Loucy (cell line): ENCODE measurements around the gene PLPP4.

Experiments used
- EZH2phosphoT487 ChIP-seq: fragments of 200-600 bp; IDR thresholded peaks from 2 replicates; pipeline ENCODE4 v1.6.1; 2018; ENCODE audit warnings: antibody characterized with exemption, mild to moderate bottlenecking, moderate library complexity, borderline replicate concordance
- TF ChIP-seq, protein P1 (sequence below): fragments of 200-600 bp; sonication (generic); conservative IDR thresholded peaks from 2 replicates; pipeline ENCODE4 v1.5.1; 2014; ENCODE audit warnings: mild to moderate bottlenecking, antibody characterized with exemption, low read length

DNA sequence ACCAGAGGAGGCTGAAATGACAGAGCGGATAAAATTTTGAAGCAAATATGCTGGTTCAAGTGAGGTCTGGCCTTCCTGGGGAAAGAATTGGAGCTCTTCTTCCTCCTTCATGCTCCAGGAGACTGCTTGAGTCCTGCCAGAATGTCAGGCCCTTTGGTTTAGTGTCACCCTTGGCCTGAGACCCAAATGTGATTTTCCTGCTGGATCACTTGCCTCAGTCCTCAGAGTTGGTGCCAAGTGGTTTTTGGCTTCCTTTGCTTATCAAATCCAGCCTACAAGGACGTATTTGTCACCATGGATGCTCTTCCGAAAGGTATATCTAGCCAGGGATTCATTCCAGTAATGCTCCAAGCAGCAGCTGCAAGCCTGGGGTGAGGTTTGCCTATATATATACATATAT is 118.4 kb downstream of the PLPP4 start:
- TF ChIP-seq, protein P1, sequence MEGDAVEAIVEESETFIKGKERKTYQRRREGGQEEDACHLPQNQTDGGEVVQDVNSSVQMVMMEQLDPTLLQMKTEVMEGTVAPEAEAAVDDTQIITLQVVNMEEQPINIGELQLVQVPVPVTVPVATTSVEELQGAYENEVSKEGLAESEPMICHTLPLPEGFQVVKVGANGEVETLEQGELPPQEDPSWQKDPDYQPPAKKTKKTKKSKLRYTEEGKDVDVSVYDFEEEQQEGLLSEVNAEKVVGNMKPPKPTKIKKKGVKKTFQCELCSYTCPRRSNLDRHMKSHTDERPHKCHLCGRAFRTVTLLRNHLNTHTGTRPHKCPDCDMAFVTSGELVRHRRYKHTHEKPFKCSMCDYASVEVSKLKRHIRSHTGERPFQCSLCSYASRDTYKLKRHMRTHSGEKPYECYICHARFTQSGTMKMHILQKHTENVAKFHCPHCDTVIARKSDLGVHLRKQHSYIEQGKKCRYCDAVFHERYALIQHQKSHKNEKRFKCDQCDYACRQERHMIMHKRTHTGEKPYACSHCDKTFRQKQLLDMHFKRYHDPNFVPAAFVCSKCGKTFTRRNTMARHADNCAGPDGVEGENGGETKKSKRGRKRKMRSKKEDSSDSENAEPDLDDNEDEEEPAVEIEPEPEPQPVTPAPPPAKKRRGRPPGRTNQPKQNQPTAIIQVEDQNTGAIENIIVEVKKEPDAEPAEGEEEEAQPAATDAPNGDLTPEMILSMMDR = no peak
- TF ChIP-seq EZH2phosphoT487 = no peak
